ENCODE data around the gene CCDC196. TPM values are rescaled to one million over a fixed set of nuclear protein-coding genes. Genes with fewer than 3 reads are reported as not detected.

CCDC196 gene
- polyA plus RNA-seq, 3 donors = not detected

DNA sequence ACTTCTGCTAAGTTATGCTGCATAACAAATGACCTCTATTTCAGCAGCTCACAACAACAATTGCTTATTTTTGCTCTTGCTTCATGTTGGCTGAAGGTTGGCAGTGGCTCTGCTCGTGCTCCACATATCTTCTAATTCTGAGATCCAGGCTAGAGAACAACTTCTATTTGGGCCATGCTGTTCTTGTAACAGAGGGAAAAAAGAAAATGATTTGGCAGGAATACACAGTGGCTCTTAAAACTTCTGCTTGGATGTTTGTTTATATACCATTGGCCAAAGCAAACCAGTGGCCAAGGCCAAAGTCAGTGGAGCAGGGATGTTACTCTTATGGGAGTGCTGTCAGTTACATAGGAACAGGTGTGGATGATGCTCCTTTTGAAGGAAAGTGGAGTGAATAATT lies 53.9 kb downstream of the CCDC196 start:
- intact Hi-C loops (cut with micrococcal nuclease) = no loop called here
- H3K4me3 Mint-ChIP-seq = no peak overlapping the region
- H3K36me3 ChIP-seq (replicated peaks in 1 of 2; ENCODE audit: control insufficient read depth in 1 of 2, insufficient read depth in 2 of 2, low read length in 2 of 2) = no peaks in the 10 kb centered on the region
- H3K36me3 Mint-ChIP-seq = no peaks in the 10 kb centered on the region
- no peaks in the 10 kb centered on the region for H4K20me1 ChIP-seq (ENCODE audit: insufficient read depth, low read length)
- no peak overlapping the region for H3K27ac ChIP-seq (ENCODE audit: low read depth in 1 of 2, low read length in 2 of 2)
- no peak overlapping the region for H2AFZ ChIP-seq (ENCODE audit: insufficient read depth, low read depth, low read length, poor library complexity, severe bottlenecking)
- no peak overlapping the region for H3K27ac Mint-ChIP-seq
- H3K4me3 ChIP-seq (replicated peaks in 1 of 3; ENCODE audit: low read depth in 2 of 3, low read length in 3 of 3) = no peak overlapping the region
- no peaks in the 10 kb centered on the region for H3K79me2 ChIP-seq (ENCODE audit: insufficient read depth, low read length)
- H3K9ac ChIP-seq (ENCODE audit: insufficient read depth, low read length, poor library complexity, severe bottlenecking) = no peak overlapping the region
- TF ChIP-seq, protein P1, sequence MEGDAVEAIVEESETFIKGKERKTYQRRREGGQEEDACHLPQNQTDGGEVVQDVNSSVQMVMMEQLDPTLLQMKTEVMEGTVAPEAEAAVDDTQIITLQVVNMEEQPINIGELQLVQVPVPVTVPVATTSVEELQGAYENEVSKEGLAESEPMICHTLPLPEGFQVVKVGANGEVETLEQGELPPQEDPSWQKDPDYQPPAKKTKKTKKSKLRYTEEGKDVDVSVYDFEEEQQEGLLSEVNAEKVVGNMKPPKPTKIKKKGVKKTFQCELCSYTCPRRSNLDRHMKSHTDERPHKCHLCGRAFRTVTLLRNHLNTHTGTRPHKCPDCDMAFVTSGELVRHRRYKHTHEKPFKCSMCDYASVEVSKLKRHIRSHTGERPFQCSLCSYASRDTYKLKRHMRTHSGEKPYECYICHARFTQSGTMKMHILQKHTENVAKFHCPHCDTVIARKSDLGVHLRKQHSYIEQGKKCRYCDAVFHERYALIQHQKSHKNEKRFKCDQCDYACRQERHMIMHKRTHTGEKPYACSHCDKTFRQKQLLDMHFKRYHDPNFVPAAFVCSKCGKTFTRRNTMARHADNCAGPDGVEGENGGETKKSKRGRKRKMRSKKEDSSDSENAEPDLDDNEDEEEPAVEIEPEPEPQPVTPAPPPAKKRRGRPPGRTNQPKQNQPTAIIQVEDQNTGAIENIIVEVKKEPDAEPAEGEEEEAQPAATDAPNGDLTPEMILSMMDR (IDR thresholded peaks at IDR 0.05) = no peak
- DNase-seq = no peak
- no peak overlapping the region for H3K4me2 ChIP-seq (replicated peaks; ENCODE audit: extremely low read depth, low read length, poor library complexity, severe bottlenecking)
- no CpG with 5 or more reads among the region's 1 CpG for WGBS (ENCODE audit: insufficient coverage)
- H3K27me3 Mint-ChIP-seq (ENCODE audit: low read depth in 3 of 3) = no peaks in the 10 kb centered on the region
- peaks cover 0 to 7% (median 0%) of the 10 kb centered on the region in 7 donors for H3K9me3 Mint-ChIP-seq
- no peaks in the 10 kb centered on the region for H3K27me3 ChIP-seq (ENCODE audit: control insufficient read depth in 2 of 2, insufficient read depth in 2 of 2, low read length in 2 of 2)
- no peaks in the 10 kb centered on the region for H3K9me3 ChIP-seq (replicated peaks in 1 of 2; ENCODE audit: control insufficient read depth in 1 of 2, insufficient read depth in 1 of 2, low read length in 2 of 2)
- H3K4me1 ChIP-seq (ENCODE audit: control insufficient read depth in 1 of 2, insufficient read depth in 2 of 2, low read length in 2 of 2) = no peaks in the 10 kb centered on the region
- H3K4me1 Mint-ChIP-seq = no peaks in the 10 kb centered on the region

DNA sequence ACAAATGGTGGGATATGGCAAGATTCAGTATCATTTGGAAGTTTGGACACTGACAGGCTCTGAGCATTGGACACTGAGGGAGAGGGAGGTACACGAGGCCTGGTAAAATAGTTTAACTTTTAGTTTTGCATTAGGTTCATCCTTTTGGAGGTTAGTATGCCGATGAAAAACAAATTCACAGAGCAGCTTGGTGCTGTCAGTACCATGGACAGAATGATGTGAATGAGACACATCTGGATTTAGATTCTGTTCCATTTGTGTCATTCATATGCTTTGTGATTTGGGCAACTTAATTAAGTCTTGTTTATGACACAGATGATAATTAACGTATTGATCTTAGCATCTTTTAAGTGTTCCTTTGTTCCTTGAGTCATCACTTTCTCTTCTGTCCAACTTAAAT lies 55.5 kb downstream of the CCDC196 start:
- intact Hi-C loops (cut with micrococcal nuclease) = no loop called here

More for the DNA sequence above, 55.5 kb downstream of the CCDC196 start:
- H3K9me3 ChIP-seq (replicated peaks in 1 of 2; ENCODE audit: control insufficient read depth in 1 of 2, insufficient read depth in 1 of 2, low read length in 2 of 2) = no peaks in the 10 kb centered on the region
- H4K20me1 ChIP-seq (ENCODE audit: insufficient read depth, low read length) = no peaks in the 10 kb centered on the region
- no peaks in the 10 kb centered on the region for H3K36me3 ChIP-seq (replicated peaks in 1 of 2; ENCODE audit: control insufficient read depth in 1 of 2, insufficient read depth in 2 of 2, low read length in 2 of 2)
- H3K4me2 ChIP-seq (replicated peaks; ENCODE audit: extremely low read depth, low read length, poor library complexity, severe bottlenecking) = no peak overlapping the region
- H3K4me3 ChIP-seq (replicated peaks in 1 of 3; ENCODE audit: low read depth in 2 of 3, low read length in 3 of 3) = no peak overlapping the region
- H3K36me3 Mint-ChIP-seq = no peaks in the 10 kb centered on the region
- no peaks in the 10 kb centered on the region for H3K27me3 ChIP-seq (ENCODE audit: control insufficient read depth in 2 of 2, insufficient read depth in 2 of 2, low read length in 2 of 2)
- H2AFZ ChIP-seq (ENCODE audit: insufficient read depth, low read depth, low read length, poor library complexity, severe bottlenecking) = no peak overlapping the region
- no peaks in the 10 kb centered on the region for H3K4me1 ChIP-seq (ENCODE audit: control insufficient read depth in 1 of 2, insufficient read depth in 2 of 2, low read length in 2 of 2)
- no peak overlapping the region for H3K27ac ChIP-seq (ENCODE audit: low read depth in 1 of 2, low read length in 2 of 2)
- H3K27ac Mint-ChIP-seq = no peak overlapping the region
- no peak overlapping the region for H3K4me3 Mint-ChIP-seq
- H3K9me3 Mint-ChIP-seq = peaks cover 2 to 16% (median 7%) of the 10 kb centered on the region in 7 donors
- 91% methylated on average over 2 of the region's 3 CpGs for WGBS (ENCODE audit: insufficient coverage)
- no peaks in the 10 kb centered on the region for H3K27me3 Mint-ChIP-seq (ENCODE audit: low read depth in 3 of 3)
- TF ChIP-seq, protein P1 (IDR thresholded peaks at IDR 0.05) = no peak
- H3K4me1 Mint-ChIP-seq = no peaks in the 10 kb centered on the region
- H3K9ac ChIP-seq (ENCODE audit: insufficient read depth, low read length, poor library complexity, severe bottlenecking) = no peak overlapping the region
- no peaks in the 10 kb centered on the region for H3K79me2 ChIP-seq (ENCODE audit: insufficient read depth, low read length)
- DNase-seq = no peak

All from CD14-positive monocyte (primary cell).